ENCODE data around the gene SLC22A1. TPM values are rescaled to one million over a fixed set of nuclear protein-coding genes. Genes with fewer than 3 reads are reported as not detected.

SLC22A1 gene

Small RNA genes within 50 kb of the gene (small RNA-seq; reads per million reads assigned to genes)
- gene AL645733.1: not detected

Data from skeletal muscle satellite cell (primary cell).